Upper lobe of right lung (tissue), 1 donor: ENCODE results near the gene NHSL2. TPM values are rescaled to one million over a fixed set of nuclear protein-coding genes. Genes with fewer than 3 reads are reported as not detected.
A peak's percentile ranks its signal among the peaks of the same experiment; 100 is the strongest.
"Not testable (repeated sequence)": the region's sequence is repeated elsewhere in the genome, so short reads cannot be mapped to it uniquely, and the experiment has no call there.

Source experiments
- ATAC-seq: fragments of 200-7000 bp; cut with Tn5 transposase; one replicate; pipeline ENCODE4 v1.9.1; 2020; ENCODE audit warnings: mild to moderate bottlenecking, moderate library complexity
- DNase-seq: peaks from one replicate; pipeline ENCODE4 v3.0.0-alpha.2; 2020
- H3K27ac ChIP-seq: fragments of 200-600 bp; one replicate; pipeline ENCODE4 v1.8.0; 2022
- H3K27me3 ChIP-seq: fragments of 200-600 bp; one replicate; pipeline ENCODE4 v1.8.0; 2022; ENCODE audit warnings: mild to moderate bottlenecking
- H3K36me3 ChIP-seq: fragments of 200-600 bp; one replicate; pipeline ENCODE4 v1.8.0; 2022
- H3K4me1 ChIP-seq: fragments of 200-600 bp; one replicate; pipeline ENCODE4 v1.8.0; 2022
- H3K4me3 ChIP-seq: fragments of 200-600 bp; one replicate; pipeline ENCODE4 v1.8.0; 2022; ENCODE audit warnings: mild to moderate bottlenecking
- H3K9me3 ChIP-seq: fragments of 200-600 bp; one replicate; pipeline ENCODE4 v1.8.0; 2022
- CTCF ChIP-seq: fragments of 200-600 bp; IDR thresholded peaks from one replicate; pipeline ENCODE4 v1.8.0; 2022; ENCODE audit warnings: antibody characterized with exemption
- intact Hi-C: fragments of 100-400 bp; cut with DNase I; formaldehyde crosslinking; loops from one replicate; pipeline ENCODE4 v1.11.0; 2022
- total RNA-seq: library from RNA; stranded (reverse); fragmentation: NEBNext Ultra II Directional; extraction: Animal tissue kit (Norgen Biotek cat#: 25700); gene quantifications from one replicate; pipeline ENCODE4 v1.2.1, GENCODE V29; 2021
- donor health status: DM: no; HTN: yes; CAD: no; lungs with severe emphysema.

NHSL2 gene
- total RNA-seq, 1 donor from 2014 or later, result 17.3 TPM

GRCh38 chrX:72057849-72058248 lies 147.2 kb downstream of the NHSL2 start:
- DNase-seq, result no peak
- H3K27ac ChIP-seq, result no peak overlapping the region
- no peak overlapping the region for H3K4me3 ChIP-seq
- no peaks in the 10 kb centered on the region for H3K9me3 ChIP-seq
- no peaks in the 10 kb centered on the region for H3K27me3 ChIP-seq
- no peak for TF ChIP-seq CTCF
- no peak for ATAC-seq
- no peaks in the 10 kb centered on the region for H3K36me3 ChIP-seq
- intact Hi-C loops, result no loop called here
- H3K4me1 ChIP-seq, result no peaks in the 10 kb centered on the region

- H3K9me3 ChIP-seq, ATAC-seq, H3K27me3 ChIP-seq, H3K27ac ChIP-seq, H3K4me3 ChIP-seq, H3K4me1 ChIP-seq, intact Hi-C loops, DNase-seq, H3K36me3 ChIP-seq: not testable (repeated sequence)
Observed at GRCh38 chrX:72058346-72058745, 147.7 kb downstream of the NHSL2 start.

- ATAC-seq (no peak), DNase-seq (no peak)
- no peak overlapping the region for H3K27ac ChIP-seq
- no peak for TF ChIP-seq CTCF
- H3K9me3 ChIP-seq, result no peaks in the 10 kb centered on the region
- H3K36me3 ChIP-seq, result no peaks in the 10 kb centered on the region
- no peaks in the 10 kb centered on the region for H3K4me1 ChIP-seq
- intact Hi-C loops, result no loop called here
- no peak overlapping the region for H3K4me3 ChIP-seq
- H3K27me3 ChIP-seq, result no peaks in the 10 kb centered on the region
Observed at GRCh38 chrX:72060196-72060920, 149.7 kb downstream of the NHSL2 start.

GRCh38 chrX:72060921-72061490 lies 150.4 kb downstream of the NHSL2 start:
- H3K27ac ChIP-seq, result no peak overlapping the region
- no peak for TF ChIP-seq CTCF
- no peaks in the 10 kb centered on the region for H3K27me3 ChIP-seq
- H3K4me3 ChIP-seq, result no peak overlapping the region
- H3K4me1 ChIP-seq, result no peaks in the 10 kb centered on the region
- ATAC-seq, result no peak
- DNase-seq, result no peak
- H3K9me3 ChIP-seq, result no peaks in the 10 kb centered on the region
- intact Hi-C loops, result no loop called here
- H3K36me3 ChIP-seq, result no peaks in the 10 kb centered on the region

- Histone ChIP-seq H3K27ac (no peak overlapping the region), H3K9me3 (no peaks in the 10 kb centered on the region), H3K36me3 (no peaks in the 10 kb centered on the region), H3K27me3 (no peaks in the 10 kb centered on the region), H3K4me3 (no peak overlapping the region), H3K4me1 (no peaks in the 10 kb centered on the region)
- peak; percentile 25 for ATAC-seq
- no peak for DNase-seq
- intact Hi-C loops, result no loop called here
- TF ChIP-seq CTCF, result no peak
Observed at GRCh38 chrX:72062916-72063315, 152.3 kb downstream of the NHSL2 start.

GRCh38 chrX:72069350-72070160 lies 158.9 kb downstream of the NHSL2 start:
- no peak overlapping the region for H3K27ac ChIP-seq
- intact Hi-C loops, result no loop called here

More at GRCh38 chrX:72069350-72070160, 158.9 kb downstream of the NHSL2 start:
- Histone ChIP-seq H3K4me1 (peaks cover 3% of the 10 kb centered on the region), H3K4me3 (no peak overlapping the region), H3K27me3 (no peaks in the 10 kb centered on the region), H3K9me3 (no peaks in the 10 kb centered on the region), H3K36me3 (no peaks in the 10 kb centered on the region)
- TF ChIP-seq CTCF, result no peak
- DNase-seq (no peak), ATAC-seq (peak; percentile 33)
